ACC112 (cell line): ENCODE results near the gene TMEM229B.

Experiments
- H2AFZ ChIP-seq: fragments of 200-600 bp; sonication (generic); one replicate; pipeline ENCODE4 v1.6.0; 2017; ENCODE audit warnings: antibody characterized with exemption, low read length; ENCODE audit not compliant: unreplicated experiment
- H3K27ac ChIP-seq: fragments of 200-600 bp; sonication (generic); 2 replicates; pipeline ENCODE4 v1.5.1; 2014; ENCODE audit warnings: low read depth, mild to moderate bottlenecking, antibody characterized with exemption, low read length, moderate library complexity
- H3K27me3 ChIP-seq: fragments of 200-600 bp; sonication (generic); 2 replicates; pipeline ENCODE4 v1.6.1; 2014; ENCODE audit warnings: mild to moderate bottlenecking, antibody characterized with exemption, low read length, moderate library complexity, mixed read lengths; ENCODE audit not compliant: insufficient read depth
- H3K36me3 ChIP-seq: fragments of 200-600 bp; sonication (generic); 2 replicates; pipeline ENCODE4 v1.6.1; 2016; ENCODE audit warnings: mild to moderate bottlenecking, antibody characterized with exemption, low read length, moderate library complexity, mixed read lengths; ENCODE audit not compliant: insufficient read depth
- H3K4me1 ChIP-seq: fragments of 200-600 bp; sonication (generic); one replicate; pipeline ENCODE4 v1.6.1; 2016; ENCODE audit warnings: low read length, mixed read lengths; ENCODE audit not compliant: insufficient read depth, unreplicated experiment, control insufficient read depth
- H3K4me3 ChIP-seq: fragments of 200-600 bp; sonication (generic); 2 replicates; pipeline ENCODE4 v1.5.1; 2014; ENCODE audit warnings: mild to moderate bottlenecking, low read depth, low read length
- H3K79me2 ChIP-seq: fragments of 200-600 bp; sonication (generic); one replicate; pipeline ENCODE4 v1.6.0; 2016; ENCODE audit warnings: low read length; ENCODE audit not compliant: control insufficient read depth, unreplicated experiment, insufficient read depth

The TMEM229B gene

DNA sequence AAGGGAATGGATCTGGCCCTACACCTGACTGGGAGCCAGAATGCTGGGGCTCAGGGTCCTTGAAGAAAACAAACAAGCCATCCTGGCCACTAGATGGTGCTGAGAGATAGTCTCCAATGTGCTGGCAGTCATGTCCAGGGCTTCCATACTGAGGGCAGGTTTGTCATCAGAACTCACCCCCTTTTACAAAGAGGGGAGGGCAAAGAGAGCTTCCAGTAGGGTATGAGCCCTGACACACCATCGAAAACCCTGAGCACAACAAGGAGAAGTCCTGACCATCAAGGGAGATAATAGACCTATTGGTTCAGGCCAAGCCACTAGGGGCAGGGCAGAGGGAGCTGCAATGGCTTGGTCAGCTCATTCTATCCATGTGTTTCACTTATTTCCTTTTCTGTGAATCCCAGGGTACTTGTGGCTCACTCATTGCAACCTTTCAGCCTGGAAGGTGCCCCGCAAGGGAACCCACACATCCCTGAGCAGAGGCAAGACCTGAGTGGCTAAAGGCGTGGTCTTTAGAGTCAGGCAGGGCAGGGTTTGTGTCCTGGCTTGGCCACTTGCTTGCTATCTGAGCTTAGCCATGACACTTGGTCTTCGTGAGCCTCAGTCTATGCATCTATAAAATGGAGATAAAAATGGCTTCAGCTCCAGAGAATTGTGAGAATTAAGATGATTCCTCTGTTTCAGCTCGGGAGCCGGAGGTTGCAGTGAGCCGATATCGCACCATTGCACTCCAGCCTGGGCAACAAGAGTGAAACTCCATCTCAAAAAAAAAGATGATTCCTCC lies 38.3 kb upstream of the TMEM229B start:
- Histone ChIP-seq H2AFZ (no peak overlapping the region), H3K27ac (no peak overlapping the region), H3K79me2 (no peaks in the 10 kb centered on the region), H3K27me3 (peaks cover 68% of the 10 kb centered on the region), H3K4me1 (peaks cover 5% of the 10 kb centered on the region), H3K4me3 (no peak overlapping the region), H3K36me3 (no peaks in the 10 kb centered on the region)

- H3K4me3 ChIP-seq, result no peak overlapping the region
- no peaks in the 10 kb centered on the region for H3K79me2 ChIP-seq
- H3K27me3 ChIP-seq, result peaks cover 75% of the 10 kb centered on the region
- H3K27ac ChIP-seq, result no peak overlapping the region
- no peaks in the 10 kb centered on the region for H3K36me3 ChIP-seq
- peaks cover 5% of the 10 kb centered on the region for H3K4me1 ChIP-seq
- H2AFZ ChIP-seq, result no peak overlapping the region
Measured at GRCh38 chr14:67526181-67526580, 37.7 kb upstream of the TMEM229B start.

- H3K27me3 ChIP-seq, result peaks cover 81% of the 10 kb centered on the region
- no peak overlapping the region for H2AFZ ChIP-seq
- peaks cover 5% of the 10 kb centered on the region for H3K4me1 ChIP-seq
- H3K4me3 ChIP-seq, result no peak overlapping the region
- no peaks in the 10 kb centered on the region for H3K79me2 ChIP-seq
- H3K36me3 ChIP-seq, result no peaks in the 10 kb centered on the region
- H3K27ac ChIP-seq, result no peak overlapping the region
Measured at GRCh38 chr14:67525389-67525788, 36.9 kb upstream of the TMEM229B start.

DNA sequence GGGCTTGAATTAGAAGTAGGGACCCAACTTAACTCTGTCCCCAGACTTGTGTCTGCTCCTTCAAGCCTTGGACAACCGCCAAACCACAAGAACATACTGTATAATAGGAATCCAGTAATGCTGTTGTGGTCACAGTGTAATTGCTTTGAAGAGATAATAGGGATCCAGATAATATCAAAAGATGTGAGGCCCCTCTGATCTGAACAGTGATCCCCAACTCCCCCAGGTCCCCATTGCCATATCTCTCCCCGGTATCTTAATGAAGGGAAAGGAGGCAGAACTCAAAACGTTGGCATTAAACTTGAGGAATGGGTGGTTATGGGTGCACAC lies 36.1 kb upstream of the TMEM229B start:
- Histone ChIP-seq H3K79me2 (no peaks in the 10 kb centered on the region), H2AFZ (no peak overlapping the region)

DNA sequence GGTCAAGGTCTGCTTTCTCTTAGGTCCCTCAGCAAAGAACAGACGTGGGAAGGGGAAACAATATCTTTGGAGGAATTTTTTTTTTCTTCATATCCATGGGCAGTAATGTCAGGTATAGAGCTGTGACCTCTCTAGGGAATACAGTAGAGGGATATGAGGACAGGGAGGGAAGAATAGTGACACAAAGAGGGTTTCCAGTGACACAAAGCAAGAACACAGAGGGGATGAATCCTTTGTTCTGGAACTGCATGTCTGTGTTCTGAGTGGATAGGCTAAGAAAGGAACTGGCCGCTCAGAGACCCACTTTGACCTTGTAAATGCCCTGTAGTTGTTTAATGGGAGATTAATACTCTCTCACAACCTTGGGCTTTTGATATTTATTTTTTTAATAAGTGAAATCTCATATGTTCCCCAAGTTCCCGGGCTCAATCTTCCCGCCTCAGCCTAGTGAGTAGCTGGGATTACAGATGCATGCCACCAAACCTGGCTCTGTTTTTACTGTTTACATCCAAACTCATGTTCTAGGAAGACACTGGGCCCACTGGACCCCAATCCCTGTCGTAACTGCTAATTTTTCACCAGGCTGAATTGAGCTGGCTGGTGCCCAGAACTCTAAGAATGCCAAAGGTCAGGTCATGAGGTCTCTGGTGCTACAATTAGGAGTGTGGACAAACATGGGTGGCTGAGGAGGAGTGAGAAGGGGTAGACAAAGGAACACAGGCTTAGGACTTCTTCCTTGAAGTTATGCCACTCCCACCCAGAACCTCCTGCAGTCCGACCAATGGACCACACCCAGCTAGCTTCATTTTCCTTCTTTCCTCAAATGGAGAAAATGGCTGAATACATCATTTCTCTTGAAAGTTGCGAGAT lies 35.5 kb upstream of the TMEM229B start:
- H3K4me3 ChIP-seq, result no peak overlapping the region
- H2AFZ ChIP-seq, result no peak overlapping the region
- H3K79me2 ChIP-seq, result no peaks in the 10 kb centered on the region
- peaks cover 88% of the 10 kb centered on the region for H3K27me3 ChIP-seq
- H3K36me3 ChIP-seq, result no peaks in the 10 kb centered on the region
- H3K4me1 ChIP-seq, result peaks cover 5% of the 10 kb centered on the region
- no peak overlapping the region for H3K27ac ChIP-seq

More for the DNA sequence above, 36.1 kb upstream of the TMEM229B start:
- no peak overlapping the region for H3K27ac ChIP-seq
- H3K36me3 ChIP-seq, result no peaks in the 10 kb centered on the region
- H3K4me3 ChIP-seq, result no peak overlapping the region
- H3K4me1 ChIP-seq, result peaks cover 5% of the 10 kb centered on the region
- peaks cover 87% of the 10 kb centered on the region for H3K27me3 ChIP-seq

DNA sequence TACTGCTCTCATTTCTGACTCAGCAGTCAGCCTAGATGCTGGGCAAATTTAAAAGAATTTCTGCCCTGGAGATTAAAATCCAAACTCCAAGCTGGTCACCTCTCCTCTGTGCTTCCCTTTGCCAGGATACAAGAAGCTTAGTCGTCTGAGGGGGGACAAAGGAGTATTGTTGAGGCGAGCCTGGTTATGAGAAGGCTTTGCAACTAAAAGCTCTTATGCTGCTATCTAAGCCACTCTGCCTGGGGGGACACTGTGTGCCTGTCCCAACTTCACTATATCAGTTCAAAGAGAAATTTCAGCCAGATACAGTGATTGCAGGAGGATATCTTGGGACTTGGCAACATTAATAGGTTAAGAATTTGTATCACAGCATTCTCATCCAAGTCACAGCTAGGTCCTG lies 33.7 kb upstream of the TMEM229B start:
- no peak overlapping the region for H3K27ac ChIP-seq
- H3K27me3 ChIP-seq, result peaks cover 90% of the 10 kb centered on the region
- H2AFZ ChIP-seq, result no peak overlapping the region
- H3K4me3 ChIP-seq, result no peak overlapping the region
- H3K79me2 ChIP-seq, result no peaks in the 10 kb centered on the region
- H3K36me3 ChIP-seq, result no peaks in the 10 kb centered on the region
- peaks cover 5% of the 10 kb centered on the region for H3K4me1 ChIP-seq

GRCh38 chr14:67520482-67520881 lies 32.0 kb upstream of the TMEM229B start:
- peaks cover 96% of the 10 kb centered on the region for H3K27me3 ChIP-seq
- no peak overlapping the region for H2AFZ ChIP-seq
- no peak overlapping the region for H3K4me3 ChIP-seq
- peaks cover 5% of the 10 kb centered on the region for H3K4me1 ChIP-seq
- H3K79me2 ChIP-seq, result no peaks in the 10 kb centered on the region
- H3K36me3 ChIP-seq, result no peaks in the 10 kb centered on the region
- H3K27ac ChIP-seq, result no peak overlapping the region

DNA sequence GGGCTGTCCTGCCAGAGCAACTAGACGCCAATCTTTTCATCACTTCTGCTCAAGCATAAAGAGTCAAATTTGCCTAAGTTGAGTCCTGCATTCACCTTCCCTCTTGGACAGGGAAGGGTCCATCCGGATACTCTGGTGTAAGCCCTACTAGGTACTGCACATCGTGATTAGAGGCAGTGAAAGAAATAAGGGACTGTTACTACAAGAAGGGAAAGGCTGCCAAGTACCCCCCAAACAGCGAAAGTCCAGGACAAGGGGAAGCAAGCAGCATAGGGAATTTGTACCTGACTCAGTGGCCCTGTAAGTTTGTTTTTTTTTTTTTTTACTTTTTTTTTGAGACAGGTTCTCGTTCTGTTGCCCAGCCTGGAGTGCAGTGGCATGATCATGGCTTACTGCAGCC lies 30.9 kb upstream of the TMEM229B start:
- H3K36me3 ChIP-seq, result no peaks in the 10 kb centered on the region
- H2AFZ ChIP-seq, result no peak overlapping the region
- H3K4me1 ChIP-seq, result peaks cover 3% of the 10 kb centered on the region
- H3K79me2 ChIP-seq, result no peaks in the 10 kb centered on the region
- no peak overlapping the region for H3K27ac ChIP-seq
- H3K27me3 ChIP-seq, result peaks cover 87% of the 10 kb centered on the region
- no peak overlapping the region for H3K4me3 ChIP-seq

GRCh38 chr14:67517083-67517482 lies 28.6 kb upstream of the TMEM229B start:
- H3K4me3 ChIP-seq, result no peak overlapping the region
- H3K36me3 ChIP-seq, result no peaks in the 10 kb centered on the region
- no peak overlapping the region for H3K27ac ChIP-seq
- H3K27me3 ChIP-seq, result peaks cover 64% of the 10 kb centered on the region
- H3K79me2 ChIP-seq, result no peaks in the 10 kb centered on the region
- H2AFZ ChIP-seq, result no peak overlapping the region
- H3K4me1 ChIP-seq, result no peaks in the 10 kb centered on the region

GRCh38 chr14:67516676-67517075 lies 28.2 kb upstream of the TMEM229B start:
- Histone ChIP-seq H3K27me3 (peaks cover 60% of the 10 kb centered on the region), H3K36me3 (no peaks in the 10 kb centered on the region), H2AFZ (no peak overlapping the region), H3K4me3 (no peak overlapping the region), H3K27ac (no peak overlapping the region), H3K79me2 (no peaks in the 10 kb centered on the region), H3K4me1 (no peaks in the 10 kb centered on the region)
